ENCODE measurements around the gene OPALIN. TPM values are rescaled to one million over a fixed set of nuclear protein-coding genes. Genes with fewer than 3 reads are reported as not detected.

OPALIN gene
- polyA plus RNA-seq, 1 donor from 2014 or later = not detected

DNA sequence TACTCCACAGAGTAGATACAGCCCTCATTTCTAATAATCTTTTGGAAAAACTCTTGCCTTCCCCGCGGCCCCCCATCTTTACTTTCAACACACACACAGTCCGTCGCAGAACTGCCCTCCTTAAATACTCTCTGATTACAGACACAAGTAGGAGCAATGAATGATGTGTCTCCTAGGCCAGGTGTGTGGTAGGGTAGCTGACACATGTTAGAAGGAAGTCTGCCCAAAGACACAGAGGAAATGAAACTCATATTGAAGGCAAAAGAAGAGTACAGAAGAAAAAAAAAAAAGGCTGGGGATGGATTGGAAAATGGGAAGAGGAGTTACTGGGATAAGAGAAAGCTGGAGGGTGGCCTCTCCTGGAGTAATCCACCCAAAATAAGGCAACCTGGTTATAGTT is 14.6 kb downstream of the OPALIN start:
- Histone ChIP-seq H3K36me3 (ENCODE audit: insufficient read depth, low read length) (no peaks in the 10 kb centered on the region), H3K4me3 (ENCODE audit: low read length) (no peak overlapping the region), H3K9ac (ENCODE audit: low read length) (no peak overlapping the region), H4K20me1 (ENCODE audit: insufficient read depth) (no peaks in the 10 kb centered on the region), H3K27me3 (ENCODE audit: insufficient read depth, low read depth, low read length) (no peaks in the 10 kb centered on the region), H2AFZ (ENCODE audit: low read depth, low read length) (no peak overlapping the region), H3K27ac (ENCODE audit: low read length) (no peak overlapping the region), H3K9me2 (ENCODE audit: insufficient read depth, low read length) (no peaks in the 10 kb centered on the region), H3K79me2 (replicated peaks; ENCODE audit: insufficient read depth, low read length) (no peaks in the 10 kb centered on the region), H3K9me3 (ENCODE audit: low read length) (peaks cover 4% of the 10 kb centered on the region), H3K4me2 (ENCODE audit: low read length) (no peak overlapping the region), H3F3A (ENCODE audit: insufficient read depth, low read length, poor library complexity, severe bottlenecking) (no peaks in the 10 kb centered on the region)
- no peak for TF ChIP-seq TAF1 (IDR thresholded peaks at IDR 0.05; ENCODE audit: low read depth)
- no peak for TF ChIP-seq RAD21 (conservative IDR thresholded peaks at IDR 0.05)
- no peak for TF ChIP-seq EP300 (conservative IDR thresholded peaks at IDR 0.05; ENCODE audit: poor library complexity, severe bottlenecking)
- no peak for TF ChIP-seq MXI1 (conservative IDR thresholded peaks at IDR 0.05; ENCODE audit: poor library complexity, severe bottlenecking)
- no peak for TF ChIP-seq POLR2AphosphoS5 (IDR thresholded peaks at IDR 0.05)
- TF ChIP-seq SMC3 (conservative IDR thresholded peaks at IDR 0.05; ENCODE audit: poor library complexity) = no peak
- TF ChIP-seq, protein P1, sequence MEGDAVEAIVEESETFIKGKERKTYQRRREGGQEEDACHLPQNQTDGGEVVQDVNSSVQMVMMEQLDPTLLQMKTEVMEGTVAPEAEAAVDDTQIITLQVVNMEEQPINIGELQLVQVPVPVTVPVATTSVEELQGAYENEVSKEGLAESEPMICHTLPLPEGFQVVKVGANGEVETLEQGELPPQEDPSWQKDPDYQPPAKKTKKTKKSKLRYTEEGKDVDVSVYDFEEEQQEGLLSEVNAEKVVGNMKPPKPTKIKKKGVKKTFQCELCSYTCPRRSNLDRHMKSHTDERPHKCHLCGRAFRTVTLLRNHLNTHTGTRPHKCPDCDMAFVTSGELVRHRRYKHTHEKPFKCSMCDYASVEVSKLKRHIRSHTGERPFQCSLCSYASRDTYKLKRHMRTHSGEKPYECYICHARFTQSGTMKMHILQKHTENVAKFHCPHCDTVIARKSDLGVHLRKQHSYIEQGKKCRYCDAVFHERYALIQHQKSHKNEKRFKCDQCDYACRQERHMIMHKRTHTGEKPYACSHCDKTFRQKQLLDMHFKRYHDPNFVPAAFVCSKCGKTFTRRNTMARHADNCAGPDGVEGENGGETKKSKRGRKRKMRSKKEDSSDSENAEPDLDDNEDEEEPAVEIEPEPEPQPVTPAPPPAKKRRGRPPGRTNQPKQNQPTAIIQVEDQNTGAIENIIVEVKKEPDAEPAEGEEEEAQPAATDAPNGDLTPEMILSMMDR (IDR thresholded peaks at IDR 0.05; ENCODE audit: poor library complexity, severe bottlenecking) = no peak
- no peak for TF ChIP-seq EZH2 (IDR thresholded peaks at IDR 0.05; ENCODE audit: borderline replicate concordance, insufficient read depth, low read length, poor library complexity, severe bottlenecking)
- TF ChIP-seq, protein P2, sequence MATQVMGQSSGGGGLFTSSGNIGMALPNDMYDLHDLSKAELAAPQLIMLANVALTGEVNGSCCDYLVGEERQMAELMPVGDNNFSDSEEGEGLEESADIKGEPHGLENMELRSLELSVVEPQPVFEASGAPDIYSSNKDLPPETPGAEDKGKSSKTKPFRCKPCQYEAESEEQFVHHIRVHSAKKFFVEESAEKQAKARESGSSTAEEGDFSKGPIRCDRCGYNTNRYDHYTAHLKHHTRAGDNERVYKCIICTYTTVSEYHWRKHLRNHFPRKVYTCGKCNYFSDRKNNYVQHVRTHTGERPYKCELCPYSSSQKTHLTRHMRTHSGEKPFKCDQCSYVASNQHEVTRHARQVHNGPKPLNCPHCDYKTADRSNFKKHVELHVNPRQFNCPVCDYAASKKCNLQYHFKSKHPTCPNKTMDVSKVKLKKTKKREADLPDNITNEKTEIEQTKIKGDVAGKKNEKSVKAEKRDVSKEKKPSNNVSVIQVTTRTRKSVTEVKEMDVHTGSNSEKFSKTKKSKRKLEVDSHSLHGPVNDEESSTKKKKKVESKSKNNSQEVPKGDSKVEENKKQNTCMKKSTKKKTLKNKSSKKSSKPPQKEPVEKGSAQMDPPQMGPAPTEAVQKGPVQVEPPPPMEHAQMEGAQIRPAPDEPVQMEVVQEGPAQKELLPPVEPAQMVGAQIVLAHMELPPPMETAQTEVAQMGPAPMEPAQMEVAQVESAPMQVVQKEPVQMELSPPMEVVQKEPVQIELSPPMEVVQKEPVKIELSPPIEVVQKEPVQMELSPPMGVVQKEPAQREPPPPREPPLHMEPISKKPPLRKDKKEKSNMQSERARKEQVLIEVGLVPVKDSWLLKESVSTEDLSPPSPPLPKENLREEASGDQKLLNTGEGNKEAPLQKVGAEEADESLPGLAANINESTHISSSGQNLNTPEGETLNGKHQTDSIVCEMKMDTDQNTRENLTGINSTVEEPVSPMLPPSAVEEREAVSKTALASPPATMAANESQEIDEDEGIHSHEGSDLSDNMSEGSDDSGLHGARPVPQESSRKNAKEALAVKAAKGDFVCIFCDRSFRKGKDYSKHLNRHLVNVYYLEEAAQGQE (IDR thresholded peaks at IDR 0.05; ENCODE audit: borderline replicate concordance) = no peak

DNA sequence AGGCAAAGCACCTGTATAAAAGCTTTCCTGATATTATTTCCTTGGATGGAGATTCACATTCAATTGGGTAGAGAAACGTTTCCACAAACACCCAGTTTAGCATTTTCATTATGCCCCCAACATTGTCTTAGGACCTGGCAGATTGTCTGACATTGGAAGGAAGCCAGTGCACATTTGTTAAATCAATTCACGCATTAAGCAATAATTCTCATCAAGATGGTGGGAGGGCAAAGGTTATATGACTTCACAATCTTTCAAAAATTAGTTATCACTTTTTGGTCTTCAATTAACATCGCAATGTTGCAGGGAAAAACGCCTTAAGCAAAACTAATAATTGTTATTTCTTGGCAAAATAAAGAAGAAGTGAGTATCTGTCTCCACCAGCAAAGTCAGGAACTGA is 16.4 kb downstream of the OPALIN start:
- Histone ChIP-seq H3K9me3 (ENCODE audit: low read length) (peaks cover 4% of the 10 kb centered on the region), H3K36me3 (ENCODE audit: insufficient read depth, low read length) (no peaks in the 10 kb centered on the region), H3K9me2 (ENCODE audit: insufficient read depth, low read length) (no peaks in the 10 kb centered on the region), H4K20me1 (ENCODE audit: insufficient read depth) (no peaks in the 10 kb centered on the region), H2AFZ (ENCODE audit: low read depth, low read length) (no peak overlapping the region), H3K27me3 (ENCODE audit: insufficient read depth, low read depth, low read length) (no peaks in the 10 kb centered on the region), H3K4me3 (ENCODE audit: low read length) (no peak overlapping the region), H3F3A (ENCODE audit: insufficient read depth, low read length, poor library complexity, severe bottlenecking) (no peaks in the 10 kb centered on the region), H3K4me2 (ENCODE audit: low read length) (no peak overlapping the region), H3K9ac (ENCODE audit: low read length) (no peak overlapping the region), H3K27ac (ENCODE audit: low read length) (no peak overlapping the region), H3K79me2 (replicated peaks; ENCODE audit: insufficient read depth, low read length) (no peaks in the 10 kb centered on the region)
- TF ChIP-seq, protein P1 (IDR thresholded peaks at IDR 0.05; ENCODE audit: poor library complexity, severe bottlenecking) = no peak
- TF ChIP-seq MXI1 (conservative IDR thresholded peaks at IDR 0.05; ENCODE audit: poor library complexity, severe bottlenecking) (no peak), RAD21 (conservative IDR thresholded peaks at IDR 0.05) (no peak), POLR2AphosphoS5 (IDR thresholded peaks at IDR 0.05) (no peak), TAF1 (IDR thresholded peaks at IDR 0.05; ENCODE audit: low read depth) (no peak), SMC3 (conservative IDR thresholded peaks at IDR 0.05; ENCODE audit: poor library complexity) (no peak), EZH2 (IDR thresholded peaks at IDR 0.05; ENCODE audit: borderline replicate concordance, insufficient read depth, low read length, poor library complexity, severe bottlenecking) (no peak), EP300 (conservative IDR thresholded peaks at IDR 0.05; ENCODE audit: poor library complexity, severe bottlenecking) (no peak)
